MCF 10A (cell line): Measurements from ENCODE around the gene SORCS1. TPM values are rescaled to one million over a fixed set of nuclear protein-coding genes. Genes with fewer than 3 reads are reported as not detected.

Experiments used
- BruUV-seq: library from RNA; stranded (reverse); fragments of 400-500 nt; replicated peaks from 2 replicates; lab custom pipeline; 2021; lab: Mats Ljungman, UMichigan
- CTCF ChIA-PET: fragments of 300-600 bp; sonication (Branson Sonifier 250); formaldehyde crosslinking; extraction: SDS; loops from one replicate; lab custom pipeline; 2021; ENCODE audit warnings: antibody characterized with exemption, inconsistent platforms; lab: Yijun Ruan, JAX
- POLR2A ChIA-PET: fragments of 300-600, 350-650 bp; sonication (Branson Sonifier 250); formaldehyde crosslinking; extraction: SDS; loops from one replicate; lab custom pipeline; 2020; ENCODE audit warnings: antibody characterized with exemption, inconsistent platforms; lab: Yijun Ruan, JAX
- DNase-seq: peaks from one replicate; pipeline ENCODE4 v3.0.0-alpha.2; 2018; ENCODE audit not compliant: unreplicated experiment
- H3K27ac Mint-ChIP-seq: one replicate; pipeline ENCODE4 v1.8.0; 2022; ENCODE audit warnings: mild to moderate bottlenecking, low read depth, mixed read lengths; ENCODE audit not compliant: unreplicated experiment
- H3K27me3 Mint-ChIP-seq: one replicate; pipeline ENCODE4 v1.8.0; 2022; ENCODE audit warnings: mixed read lengths; ENCODE audit not compliant: insufficient read depth, unreplicated experiment
- H3K36me3 Mint-ChIP-seq: one replicate; pipeline ENCODE4 v1.8.0; 2022; ENCODE audit warnings: mild to moderate bottlenecking, moderate library complexity, mixed read lengths; ENCODE audit not compliant: insufficient read depth, unreplicated experiment
- H3K4me1 Mint-ChIP-seq: one replicate; pipeline ENCODE4 v1.8.0; 2022; ENCODE audit warnings: mixed read lengths; ENCODE audit not compliant: insufficient read depth, unreplicated experiment
- H3K4me3 Mint-ChIP-seq: one replicate; pipeline ENCODE4 v1.8.0; 2022; ENCODE audit warnings: mild to moderate bottlenecking, moderate library complexity, mixed read lengths; ENCODE audit not compliant: unreplicated experiment
- H3K9me3 Mint-ChIP-seq: one replicate; pipeline ENCODE4 v1.8.0; 2022; ENCODE audit warnings: mixed read lengths; ENCODE audit not compliant: unreplicated experiment
- intact Hi-C: fragments of 100-400 bp; cut with micrococcal nuclease; formaldehyde crosslinking; loops from 2 replicates; pipeline ENCODE4 v1.14.1; 2022
- total RNA-seq: library from RNA; stranded (reverse); gene quantifications from 2 replicates; pipeline ENCODE4 v1.2.3, GENCODE V29; 2022
- TF ChIP-seq, protein P1 (sequence below): fragments of 200-600 bp; IDR thresholded peaks from one replicate; pipeline ENCODE4 v1.8.0; 2022; ENCODE audit warnings: antibody characterized with exemption, mild to moderate bottlenecking; ENCODE audit not compliant: unreplicated experiment

The SORCS1 gene
- total RNA-seq, 1 experiment from 2014 or later: 0.54 TPM

DNA sequence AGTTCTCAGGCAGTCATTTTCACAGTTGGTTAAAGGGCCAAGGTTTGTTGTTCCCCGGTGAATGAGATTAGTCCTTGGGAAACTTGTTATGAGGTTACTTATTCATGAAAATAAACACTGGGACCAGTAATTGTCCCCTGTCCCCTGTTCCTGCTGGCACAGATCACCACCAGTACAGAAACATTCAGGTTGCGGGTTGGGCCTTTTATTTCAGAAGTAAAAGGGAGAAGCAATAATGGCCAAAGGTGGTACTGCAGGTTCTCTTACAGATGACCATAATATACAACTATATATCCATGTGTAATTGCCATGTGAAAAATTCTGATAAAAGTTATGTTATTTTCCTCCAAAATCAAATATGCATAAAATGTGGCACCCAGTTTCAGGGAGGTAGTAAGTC lies 442.0 kb downstream of the SORCS1 start:
- ChIA-PET CTCF (interaction anchor here (1.1 kb wide), 1 partner anchor 10 kb away, joined by 3 read pairs; no protein-coding TSS in a partner anchor), POLR2A (interaction anchor here (0.6 kb wide), 1 partner anchor 1132 kb away, joined by 3 read pairs; no protein-coding TSS in a partner anchor)
- TF ChIP-seq, protein P1, sequence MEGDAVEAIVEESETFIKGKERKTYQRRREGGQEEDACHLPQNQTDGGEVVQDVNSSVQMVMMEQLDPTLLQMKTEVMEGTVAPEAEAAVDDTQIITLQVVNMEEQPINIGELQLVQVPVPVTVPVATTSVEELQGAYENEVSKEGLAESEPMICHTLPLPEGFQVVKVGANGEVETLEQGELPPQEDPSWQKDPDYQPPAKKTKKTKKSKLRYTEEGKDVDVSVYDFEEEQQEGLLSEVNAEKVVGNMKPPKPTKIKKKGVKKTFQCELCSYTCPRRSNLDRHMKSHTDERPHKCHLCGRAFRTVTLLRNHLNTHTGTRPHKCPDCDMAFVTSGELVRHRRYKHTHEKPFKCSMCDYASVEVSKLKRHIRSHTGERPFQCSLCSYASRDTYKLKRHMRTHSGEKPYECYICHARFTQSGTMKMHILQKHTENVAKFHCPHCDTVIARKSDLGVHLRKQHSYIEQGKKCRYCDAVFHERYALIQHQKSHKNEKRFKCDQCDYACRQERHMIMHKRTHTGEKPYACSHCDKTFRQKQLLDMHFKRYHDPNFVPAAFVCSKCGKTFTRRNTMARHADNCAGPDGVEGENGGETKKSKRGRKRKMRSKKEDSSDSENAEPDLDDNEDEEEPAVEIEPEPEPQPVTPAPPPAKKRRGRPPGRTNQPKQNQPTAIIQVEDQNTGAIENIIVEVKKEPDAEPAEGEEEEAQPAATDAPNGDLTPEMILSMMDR: no peak
- H3K36me3 Mint-ChIP-seq: no peaks in the 10 kb centered on the region
- no peaks in the 10 kb centered on the region for H3K4me1 Mint-ChIP-seq
- no peak for DNase-seq
- no peak overlapping the region for H3K27ac Mint-ChIP-seq
- intact Hi-C loops: no loop called here
- H3K9me3 Mint-ChIP-seq: no peaks in the 10 kb centered on the region
- H3K27me3 Mint-ChIP-seq: no peaks in the 10 kb centered on the region
- BruUV-seq: no TSS peak
- H3K4me3 Mint-ChIP-seq: no peak overlapping the region

DNA sequence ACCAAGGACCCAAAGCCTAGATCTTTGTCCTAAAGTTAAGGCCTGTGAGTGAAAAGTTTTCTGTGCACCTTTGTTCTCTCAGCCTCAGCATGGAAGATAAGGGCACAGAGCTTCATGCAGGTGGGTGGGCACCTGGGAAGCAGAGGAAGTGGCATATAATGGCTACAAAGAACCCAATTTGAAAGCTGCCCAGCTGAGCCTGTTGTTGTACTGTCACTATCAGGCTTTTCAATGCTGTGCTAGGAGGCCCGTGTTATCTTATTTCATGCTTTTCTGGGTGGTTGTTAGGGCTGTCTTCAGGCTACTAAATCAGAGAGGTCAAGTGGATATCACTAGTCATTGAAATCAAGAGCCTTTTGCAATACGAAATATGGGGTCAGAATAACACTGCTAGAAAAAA lies 443.8 kb downstream of the SORCS1 start:
- ChIA-PET CTCF (interaction anchor here (0.7 to 6.9 kb wide), 3 partner anchors 10 to 20 kb away, joined by 3 to 68 read pairs (median 4); no protein-coding TSS in a partner anchor), POLR2A (no interaction called here)
- Mint-ChIP-seq H3K27me3 (no peaks in the 10 kb centered on the region), H3K36me3 (no peaks in the 10 kb centered on the region), H3K9me3 (no peaks in the 10 kb centered on the region), H3K4me1 (no peaks in the 10 kb centered on the region), H3K4me3 (no peak overlapping the region), H3K27ac (no peak overlapping the region)
- intact Hi-C loops: no loop called here
- no peak for DNase-seq
- BruUV-seq: no TSS peak
- TF ChIP-seq, protein P1: no peak

DNA sequence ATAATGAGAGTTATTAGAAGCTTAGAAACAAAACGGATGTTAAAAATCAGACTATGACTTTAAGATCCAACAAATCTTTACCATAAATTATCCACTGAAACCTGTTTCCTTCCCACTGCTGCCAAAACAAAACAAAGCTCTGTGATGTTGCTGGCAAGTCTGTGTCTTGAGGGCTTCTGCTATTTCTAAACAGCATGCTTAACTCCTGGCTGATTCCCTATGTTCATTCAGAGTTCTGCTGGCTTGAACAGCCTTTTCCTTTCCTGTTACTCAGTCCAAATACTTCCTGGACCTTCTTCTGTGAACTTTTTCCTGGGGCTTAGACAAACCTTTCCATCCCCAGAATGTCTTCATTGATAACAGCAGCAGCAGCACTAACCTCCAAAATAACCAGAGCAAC lies 448.1 kb downstream of the SORCS1 start:
- CTCF ChIA-PET: interaction anchor here (6.9 kb wide), 1 partner anchor 10 kb away, joined by 68 read pairs; no protein-coding TSS in a partner anchor
- H3K9me3 Mint-ChIP-seq: no peaks in the 10 kb centered on the region
- BruUV-seq: no TSS peak

DNA sequence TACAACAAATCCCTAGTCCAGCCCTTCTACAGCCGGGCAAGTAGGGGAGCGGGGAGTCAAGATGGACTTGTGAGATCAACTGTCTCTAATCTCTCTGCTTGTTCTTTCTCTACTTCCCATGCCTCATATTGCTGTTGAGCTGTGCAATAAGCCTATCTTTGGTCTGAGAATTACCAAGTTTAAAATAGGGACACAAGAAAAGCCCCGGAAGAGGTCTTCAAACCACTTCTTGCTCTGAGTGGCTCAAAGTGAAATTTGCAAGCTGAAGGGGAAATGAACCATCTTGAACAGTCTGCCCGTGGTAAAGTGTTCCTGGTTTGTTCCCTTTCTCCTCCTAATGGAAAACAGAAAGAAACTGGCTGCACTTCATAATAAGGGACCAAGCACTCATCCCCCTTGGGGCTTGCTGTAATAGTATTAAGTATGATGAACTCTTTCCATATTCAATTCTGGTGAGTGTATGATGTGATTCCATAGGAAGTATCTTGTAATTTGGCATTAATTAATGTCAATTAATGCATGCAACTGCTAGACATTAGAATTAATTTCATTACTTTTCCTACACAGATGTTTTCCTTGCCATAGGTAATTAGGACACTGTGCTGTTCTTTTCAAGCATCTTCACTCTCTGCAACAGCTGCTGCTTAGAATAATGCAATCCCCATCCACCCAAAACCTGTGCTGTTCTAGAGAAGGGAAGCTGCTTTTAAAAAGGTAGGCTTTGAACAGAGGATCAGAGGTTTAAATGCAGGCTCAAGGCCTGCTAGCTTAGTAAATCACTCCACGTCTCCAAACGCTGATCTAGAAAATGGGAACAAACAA lies 449.6 kb downstream of the SORCS1 start:
- Mint-ChIP-seq H3K4me3 (no peak overlapping the region), H3K27me3 (no peaks in the 10 kb centered on the region), H3K36me3 (peaks cover 6% of the 10 kb centered on the region), H3K27ac (no peak overlapping the region), H3K9me3 (no peaks in the 10 kb centered on the region), H3K4me1 (no peaks in the 10 kb centered on the region)
- DNase-seq: no peak
- TF ChIP-seq, protein P1: no peak
- no TSS peak for BruUV-seq
- CTCF ChIA-PET: interaction anchor here (0.5 to 6.9 kb wide), 2 partner anchors 9 to 315 kb away, joined by 3 to 68 read pairs; no protein-coding TSS in a partner anchor
- intact Hi-C loops: no loop called here
- POLR2A ChIA-PET: no interaction called here

More for the DNA sequence above, 448.1 kb downstream of the SORCS1 start:
- TF ChIP-seq, protein P1: no peak
- Mint-ChIP-seq H3K27me3 (no peaks in the 10 kb centered on the region), H3K4me1 (no peaks in the 10 kb centered on the region), H3K36me3 (peaks cover 6% of the 10 kb centered on the region), H3K27ac (no peak overlapping the region), H3K4me3 (no peak overlapping the region)
- POLR2A ChIA-PET: no interaction called here
- DNase-seq: no peak
- intact Hi-C loops: no loop called here
